ENCODE results near the gene SPTY2D1. TPM values are rescaled to one million over a fixed set of nuclear protein-coding genes. Genes with fewer than 3 reads are reported as not detected.
"Not testable (repeated sequence)": the region's sequence is repeated elsewhere in the genome, so short reads cannot be mapped to it uniquely, and the experiment has no call there.

SPTY2D1 gene
- total RNA-seq, 4 donors from 2014 or later: 8.2 to 18.4 (median 16.4) TPM

GRCh38 chr11:18599739-18600230 is 34.4 kb downstream of the SPTY2D1 start, which contains the start of gene MISFA:
Gene MISFA, plus strand, starts transcription at chr11:18599789. Its CDS starts 140 bp downstream, at chr11:18599929.
- 86 to 91% methylated on average over 5 to 7 of the region's 7 CpGs for WGBS, 2 donors (ENCODE audit: low coverage in 1 of 2)
- TF ChIP-seq POLR2AphosphoS5 (IDR thresholded peaks at IDR 0.05) (no peak), POLR2A (IDR thresholded peaks at IDR 0.05) (no peak), EP300 (IDR thresholded peaks at IDR 0.05; ENCODE audit: low read depth) (no peak), CTCF (IDR thresholded peaks at IDR 0.05) (no peak)
- Histone ChIP-seq H3K27me3 (no peaks in the 10 kb centered on the region), H3K9me3 (no peaks in the 10 kb centered on the region), H3K27ac (no peak within 1 kb of the TSS), H3K4me3 (no peak within 1 kb of the TSS), H3K36me3 (no peaks in the 10 kb centered on the region), H3K4me1 (no peaks in the 10 kb centered on the region)
- DNase-seq: no peak
- in situ Hi-C loops (cut with MboI; ENCODE audit: low pct_ligation_motif_present in 1 of 4, low pct_unique_long_range_greater_than_20kb in 1 of 4, low sequenced_read_pairs in 3 of 4): no loop called here
- intact Hi-C loops (cut with DNase I; ENCODE audit: low total_unique reads): no loop called here

GRCh38 chr11:18594999-18595749 is 39.0 kb downstream of the SPTY2D1 start:
- Histone ChIP-seq H3K27me3 (no peaks in the 10 kb centered on the region), H3K4me1 (peaks cover under 1 to 9% (median 5%) of the 10 kb centered on the region in 4 donors), H3K36me3 (no peaks in the 10 kb centered on the region), H3K4me3 (no peak overlapping the region), H3K9me3 (no peaks in the 10 kb centered on the region), H3K27ac (no peak overlapping the region)
- DNase-seq: no peak
- TF ChIP-seq EP300 (IDR thresholded peaks at IDR 0.05; ENCODE audit: low read depth): no peak
- no peak for TF ChIP-seq CTCF (IDR thresholded peaks at IDR 0.05)
- no peak for TF ChIP-seq POLR2A (IDR thresholded peaks at IDR 0.05)
- TF ChIP-seq POLR2AphosphoS5 (IDR thresholded peaks at IDR 0.05): no peak
- WGBS, 2 donors (ENCODE audit: low coverage in 1 of 2): 69% methylated on average over 5 of the region's 5 CpGs; no CpG with 5 or more reads in 1 of the 2 donors
- intact Hi-C loops (cut with DNase I; ENCODE audit: low total_unique reads) (no loop called here), in situ Hi-C loops (cut with MboI; ENCODE audit: low pct_ligation_motif_present in 1 of 4, low pct_unique_long_range_greater_than_20kb in 1 of 4, low sequenced_read_pairs in 3 of 4) (no loop called here)

- H3K4me3 ChIP-seq; intact Hi-C loops (cut with DNase I; ENCODE audit: low total_unique reads); H3K27ac ChIP-seq; H3K27me3 ChIP-seq; H3K9me3 ChIP-seq; DNase-seq; in situ Hi-C loops (cut with MboI; ENCODE audit: low pct_ligation_motif_present in 1 of 4, low pct_unique_long_range_greater_than_20kb in 1 of 4, low sequenced_read_pairs in 3 of 4); H3K36me3 ChIP-seq: not testable (repeated sequence)
- WGBS, 2 donors (ENCODE audit: low coverage in 1 of 2): 90% methylated on average over 5 of the region's 5 CpGs; no CpG with 5 or more reads in 1 of the 2 donors
- peaks cover 11 to 20% (median 15%) of the 10 kb centered on the region in 4 donors for H3K4me1 ChIP-seq
Observed at GRCh38 chr11:18594088-18594487, 40.1 kb downstream of the SPTY2D1 start.

DNA sequence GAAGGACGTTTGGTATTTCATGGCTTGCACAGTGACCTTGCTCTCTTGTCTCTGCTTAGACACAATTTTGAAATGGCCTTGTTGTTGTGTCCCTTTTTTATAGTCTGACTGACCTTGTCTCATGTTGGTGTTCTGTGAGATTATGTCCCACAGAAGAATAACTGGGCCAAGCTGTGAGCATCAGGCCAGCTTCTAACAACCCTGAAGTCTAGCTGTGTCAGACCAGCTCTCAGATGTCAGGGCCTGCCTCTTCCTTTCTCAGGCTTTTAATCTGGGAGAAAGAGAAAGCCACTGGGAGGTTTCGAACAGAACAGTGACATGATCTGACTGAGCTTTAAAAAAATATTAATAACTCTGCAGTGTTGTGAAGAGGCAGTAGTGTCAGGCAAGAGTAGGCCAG is 43.6 kb downstream of the SPTY2D1 start:
- H3K36me3 ChIP-seq: no peaks in the 10 kb centered on the region
- H3K27me3 ChIP-seq: no peaks in the 10 kb centered on the region
- intact Hi-C loops (cut with DNase I; ENCODE audit: low total_unique reads): no loop called here
- WGBS, 2 donors (ENCODE audit: low coverage in 1 of 2): 42 to 75% methylated on average over 2 of the region's 2 CpGs
- DNase-seq: no peak
- TF ChIP-seq POLR2A (IDR thresholded peaks at IDR 0.05): no peak
- no peak for TF ChIP-seq EP300 (IDR thresholded peaks at IDR 0.05; ENCODE audit: low read depth)
- TF ChIP-seq POLR2AphosphoS5 (IDR thresholded peaks at IDR 0.05): no peak
- no peak for TF ChIP-seq CTCF (IDR thresholded peaks at IDR 0.05)
- H3K9me3 ChIP-seq: no peaks in the 10 kb centered on the region
- H3K4me1 ChIP-seq: peaks cover 16 to 38% (median 25%) of the 10 kb centered on the region in 4 donors
- in situ Hi-C loops (cut with MboI; ENCODE audit: low pct_ligation_motif_present in 1 of 4, low pct_unique_long_range_greater_than_20kb in 1 of 4, low sequenced_read_pairs in 3 of 4): no loop called here
- no peak overlapping the region for H3K27ac ChIP-seq
- no peak overlapping the region for H3K4me3 ChIP-seq
